ENCODE data around the gene SLC25A44. TPM values are rescaled to one million over a fixed set of nuclear protein-coding genes. Genes with fewer than 3 reads are reported as not detected.

Gene SLC25A44, protein sequence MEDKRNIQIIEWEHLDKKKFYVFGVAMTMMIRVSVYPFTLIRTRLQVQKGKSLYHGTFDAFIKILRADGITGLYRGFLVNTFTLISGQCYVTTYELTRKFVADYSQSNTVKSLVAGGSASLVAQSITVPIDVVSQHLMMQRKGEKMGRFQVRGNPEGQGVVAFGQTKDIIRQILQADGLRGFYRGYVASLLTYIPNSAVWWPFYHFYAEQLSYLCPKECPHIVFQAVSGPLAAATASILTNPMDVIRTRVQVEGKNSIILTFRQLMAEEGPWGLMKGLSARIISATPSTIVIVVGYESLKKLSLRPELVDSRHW
- 14.4 and 18.2 TPM in 2 replicates for total RNA-seq

DNA sequence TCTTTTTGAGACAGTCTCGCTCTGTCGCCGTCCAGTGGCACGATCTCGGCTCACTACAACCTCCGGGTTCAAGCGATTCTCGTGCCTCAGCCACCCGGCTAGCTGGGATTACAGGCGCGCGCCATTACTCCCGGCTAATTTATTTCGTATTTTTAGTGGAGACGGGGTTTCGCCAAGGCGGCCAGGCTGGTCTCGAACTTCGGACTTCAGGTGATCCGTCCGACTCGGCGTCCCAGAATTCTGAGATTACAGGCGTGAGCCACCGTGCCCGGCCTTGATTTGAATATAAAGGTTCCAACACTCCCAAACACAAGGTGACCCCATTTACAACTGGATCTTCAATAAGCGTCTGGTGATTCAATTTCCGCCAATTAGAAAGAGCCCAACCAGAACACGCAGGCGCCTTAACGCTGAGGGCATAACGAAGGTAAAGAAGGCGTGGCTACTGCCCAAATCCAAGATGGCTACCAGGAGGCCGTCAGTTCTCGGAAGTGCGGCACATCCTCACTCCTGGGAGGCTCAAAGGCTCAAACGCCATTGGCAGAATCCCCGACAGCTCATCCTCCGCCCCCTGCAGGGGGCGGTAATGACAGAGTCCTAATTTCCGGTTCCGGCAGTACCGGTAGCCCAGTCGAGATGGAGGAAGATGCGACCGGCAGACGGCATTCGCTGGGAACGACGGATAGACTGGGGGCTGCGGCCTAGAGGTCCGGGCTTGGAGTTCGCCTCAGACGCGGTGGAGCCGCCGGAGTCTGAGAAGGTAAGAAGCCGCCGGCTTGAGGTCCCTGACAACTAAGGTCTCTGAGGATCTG is at the start of gene SLC25A44:
Gene SLC25A44 (plus strand): TSS at position 617 of the 812 bp plus-strand sequence. CDS start 5,744 bp downstream, outside the sequence.
- Histone ChIP-seq H3K36me3 (ENCODE audit: control insufficient read depth, insufficient read depth, low read length) (peaks cover 1% of the 10 kb centered on the region), H3K4me3 (ENCODE audit: low read depth, low read length) (peak within 1 kb of the TSS; percentile 94), H3K27me3 (ENCODE audit: control insufficient read depth, insufficient read depth, low read length) (no peaks in the 10 kb centered on the region)
- TF ChIP-seq CTCF (IDR thresholded peaks at IDR 0.05; ENCODE audit: insufficient read depth, low read length, poor library complexity, severe bottlenecking): peak; percentile 52
- DNase-seq (ENCODE audit: low read depth): peak; percentile 95

DNA sequence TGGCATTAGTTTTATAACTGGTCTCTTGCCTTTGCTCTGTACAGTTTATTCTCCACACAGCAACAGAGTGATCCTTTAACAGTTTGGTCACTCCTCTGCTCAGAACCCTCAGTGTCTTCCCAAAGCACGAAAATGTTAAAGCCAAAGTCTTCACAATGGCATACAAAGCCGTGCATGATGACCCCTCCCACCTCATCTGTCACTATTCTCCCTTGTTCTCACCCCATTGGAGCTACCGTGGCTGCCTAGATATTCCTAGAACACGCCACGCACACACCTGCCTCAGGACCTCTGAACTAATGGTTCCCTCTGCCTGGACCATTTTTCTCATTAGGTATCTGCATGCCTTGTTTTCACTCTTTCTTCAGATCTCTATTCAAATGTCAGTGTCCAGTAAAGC is 49.2 kb upstream of the SLC25A44 start:
- TF ChIP-seq CTCF (IDR thresholded peaks at IDR 0.05; ENCODE audit: insufficient read depth, low read length, poor library complexity, severe bottlenecking): no peak
- no peak for DNase-seq (ENCODE audit: low read depth)
- Histone ChIP-seq H3K27me3 (ENCODE audit: control insufficient read depth, insufficient read depth, low read length) (peaks cover 14% of the 10 kb centered on the region), H3K36me3 (ENCODE audit: control insufficient read depth, insufficient read depth, low read length) (no peaks in the 10 kb centered on the region), H3K4me3 (ENCODE audit: low read depth, low read length) (no peak overlapping the region)

DNA sequence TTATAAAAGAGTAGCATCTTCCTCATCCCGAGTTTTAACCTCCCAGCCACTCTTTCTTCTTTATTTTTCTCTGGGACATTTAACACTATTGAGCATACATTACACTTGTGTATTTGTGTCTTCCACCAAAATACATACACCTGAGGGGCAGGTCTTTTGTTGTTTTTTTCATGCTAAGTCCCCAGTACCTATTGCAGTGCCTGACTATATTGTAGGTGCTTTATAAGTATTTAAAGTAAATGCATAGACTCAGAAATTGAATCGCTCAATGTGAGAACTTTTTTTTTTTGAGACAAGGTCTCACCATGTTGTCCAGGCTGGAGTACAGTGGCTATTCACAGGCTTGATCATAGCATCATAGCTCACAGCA is 48.3 kb upstream of the SLC25A44 start:
- DNase-seq (ENCODE audit: low read depth): no peak
- no peak overlapping the region for H3K4me3 ChIP-seq (ENCODE audit: low read depth, low read length)
- H3K27me3 ChIP-seq (ENCODE audit: control insufficient read depth, insufficient read depth, low read length): peaks cover 23% of the 10 kb centered on the region
- no peaks in the 10 kb centered on the region for H3K36me3 ChIP-seq (ENCODE audit: control insufficient read depth, insufficient read depth, low read length)
- no peak for TF ChIP-seq CTCF (IDR thresholded peaks at IDR 0.05; ENCODE audit: insufficient read depth, low read length, poor library complexity, severe bottlenecking)

DNA sequence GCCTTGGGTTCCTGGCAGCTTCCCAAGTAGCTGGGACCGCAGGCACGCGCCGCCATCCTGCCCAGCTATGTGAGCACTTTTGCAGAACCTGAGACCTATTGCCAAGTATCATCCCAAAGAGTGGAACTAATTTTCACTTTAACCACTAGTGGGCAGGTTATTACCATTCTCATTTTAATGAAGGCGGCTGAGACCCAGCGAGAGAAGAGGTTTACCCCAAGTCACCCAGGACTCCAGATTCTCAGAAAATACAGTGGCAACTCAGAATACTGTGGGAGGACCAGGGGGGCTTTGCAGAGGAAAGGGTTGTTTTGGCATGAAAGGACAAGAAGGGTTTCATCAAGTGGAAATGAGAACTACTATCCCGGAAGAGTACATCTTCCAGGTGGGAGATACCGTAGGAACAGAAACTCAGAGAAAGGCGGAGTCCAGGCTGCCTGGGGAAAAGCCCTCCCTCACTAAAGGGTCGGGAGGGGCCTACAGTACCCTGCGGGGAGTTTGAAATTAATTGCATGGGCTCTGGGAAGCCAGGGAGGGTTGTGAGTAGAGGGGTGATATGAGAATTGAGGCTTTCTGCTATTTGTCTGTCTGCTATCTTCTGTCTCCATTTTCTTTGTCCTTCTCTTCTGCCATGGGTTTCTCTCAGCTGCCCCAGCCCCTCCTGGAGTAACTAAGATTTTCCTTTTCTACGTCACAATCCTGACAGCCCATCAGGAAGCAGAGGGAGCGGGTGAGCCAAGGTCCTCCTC is 47.7 kb upstream of the SLC25A44 start:
- peak; percentile 87 for DNase-seq (ENCODE audit: low read depth)
- Histone ChIP-seq H3K36me3 (ENCODE audit: control insufficient read depth, insufficient read depth, low read length) (no peaks in the 10 kb centered on the region), H3K4me3 (ENCODE audit: low read depth, low read length) (no peak overlapping the region), H3K27me3 (ENCODE audit: control insufficient read depth, insufficient read depth, low read length) (peaks cover 24% of the 10 kb centered on the region)
- TF ChIP-seq CTCF (IDR thresholded peaks at IDR 0.05; ENCODE audit: insufficient read depth, low read length, poor library complexity, severe bottlenecking): peak; percentile 61

DNA sequence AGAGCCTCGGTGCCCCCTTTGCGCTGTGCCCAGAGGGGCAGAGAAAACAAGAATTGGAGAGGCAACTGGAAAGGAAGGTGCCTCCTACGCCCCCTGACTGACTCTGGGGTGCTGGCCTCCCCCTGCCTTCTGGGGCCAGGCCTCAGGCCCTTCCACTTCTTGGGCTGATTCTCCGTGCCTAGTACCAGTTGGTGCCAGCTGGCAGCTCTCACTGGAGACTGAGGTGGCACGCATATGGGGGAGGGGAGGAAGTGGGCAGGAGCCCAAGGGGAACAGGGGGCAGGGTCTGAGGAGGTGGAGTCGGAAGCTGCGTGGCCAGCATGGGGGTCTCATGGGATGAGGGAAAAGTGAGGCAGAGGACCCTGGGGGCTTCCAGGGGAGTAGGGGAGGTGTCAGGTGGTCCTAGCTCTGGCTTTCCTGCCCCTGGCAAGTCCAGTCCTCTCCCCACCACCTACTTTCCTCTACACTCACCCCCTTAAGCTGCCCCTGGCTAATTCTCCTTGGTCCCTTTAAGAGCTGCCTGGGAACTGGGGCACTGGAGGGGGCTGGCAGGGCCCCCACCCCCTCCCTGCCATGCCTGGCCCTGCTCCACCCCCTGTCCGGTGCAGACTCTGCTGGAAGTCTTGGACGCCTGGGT is 47.0 kb upstream of the SLC25A44 start:
- peaks cover 24% of the 10 kb centered on the region for H3K27me3 ChIP-seq (ENCODE audit: control insufficient read depth, insufficient read depth, low read length)
- H3K36me3 ChIP-seq (ENCODE audit: control insufficient read depth, insufficient read depth, low read length): no peaks in the 10 kb centered on the region
- no peak for DNase-seq (ENCODE audit: low read depth)
- TF ChIP-seq CTCF (IDR thresholded peaks at IDR 0.05; ENCODE audit: insufficient read depth, low read length, poor library complexity, severe bottlenecking): no peak
- H3K4me3 ChIP-seq (ENCODE audit: low read depth, low read length): no peak overlapping the region
